Occipital lobe (tissue), 2 donors: ENCODE measurements around the gene FOXN3. TPM values are rescaled to one million over a fixed set of nuclear protein-coding genes. Genes with fewer than 3 reads are reported as not detected.

Experiments
- DNase-seq: peaks from one replicate; lab custom pipeline; 2025; lab: John Stamatoyannopoulos, UW
- total RNA-seq: library from RNA; depleted of rRNA; stranded (reverse); fragments of >200 nt; gene quantifications from one replicate; pipeline ENCODE4 v1.2.3, GENCODE V29; 2014

Gene FOXN3
- total RNA-seq, 1 donor from 2014 or later, result 36.8 TPM

DNA sequence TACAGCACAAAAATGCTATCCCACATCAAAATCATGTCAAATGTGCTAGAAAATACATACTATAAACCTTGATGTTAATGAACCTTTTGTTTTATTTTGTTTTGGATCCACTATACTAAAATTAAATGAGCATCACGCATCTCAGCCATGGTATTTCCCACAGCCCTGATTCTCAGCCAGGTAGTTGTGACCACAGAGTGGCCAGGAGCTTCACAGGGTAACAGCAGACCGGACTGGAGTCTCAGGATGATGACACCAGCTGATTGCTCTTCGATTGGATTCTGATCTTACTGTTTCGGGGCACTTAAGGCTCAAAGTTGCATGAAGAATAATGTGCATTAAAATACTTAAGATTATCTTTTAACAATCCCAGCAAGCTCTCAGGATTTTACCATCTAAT is 134.8 kb downstream of the FOXN3 start:
- no peak for DNase-seq

DNA sequence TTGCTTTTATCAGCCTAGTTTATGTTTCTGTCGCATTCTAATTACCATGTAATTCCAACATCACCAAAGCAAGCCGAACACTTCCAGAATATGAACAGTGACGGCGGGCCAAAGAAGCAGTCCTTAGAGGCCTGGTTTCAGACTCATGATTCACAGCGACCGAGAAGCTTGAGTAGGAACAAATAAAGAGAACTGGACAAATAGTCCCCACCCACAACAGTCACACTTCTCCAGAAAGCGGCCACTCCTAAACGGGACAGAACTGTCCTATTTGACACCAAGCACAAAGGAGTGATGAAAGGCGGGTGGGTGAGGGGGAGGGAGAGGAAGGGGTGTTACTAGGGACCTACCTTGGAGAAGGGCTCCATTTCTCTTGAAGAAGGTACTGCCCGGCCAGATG is 136.4 kb downstream of the FOXN3 start:
- DNase-seq, result no peak

DNA sequence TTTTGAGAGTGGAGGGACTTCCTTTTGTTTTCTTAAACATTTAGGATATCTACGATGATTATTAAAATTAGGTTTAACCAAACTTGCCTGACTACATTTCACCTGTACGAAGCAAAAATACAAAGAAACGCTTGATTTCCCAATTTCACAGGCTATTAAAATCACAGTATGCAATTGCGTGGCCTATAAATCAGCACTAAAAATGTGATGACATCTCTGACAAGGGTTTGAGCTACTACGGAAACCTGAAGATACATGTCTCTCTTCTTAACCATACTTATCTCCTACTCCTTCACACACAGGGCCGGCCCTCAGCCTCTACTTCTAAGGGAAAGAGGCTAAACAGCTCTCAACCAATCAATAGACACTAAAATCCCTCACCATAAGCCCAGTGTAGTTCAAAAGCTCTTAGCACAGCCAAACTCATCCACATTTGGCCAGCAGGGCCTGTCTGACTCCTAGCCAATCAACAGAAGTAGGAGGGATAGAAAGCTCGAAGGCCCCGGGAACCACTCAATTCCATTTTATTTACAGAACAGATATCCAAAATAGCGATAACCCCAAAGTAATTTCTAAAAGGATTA is 137.3 kb downstream of the FOXN3 start:
- DNase-seq, result no peak

DNA sequence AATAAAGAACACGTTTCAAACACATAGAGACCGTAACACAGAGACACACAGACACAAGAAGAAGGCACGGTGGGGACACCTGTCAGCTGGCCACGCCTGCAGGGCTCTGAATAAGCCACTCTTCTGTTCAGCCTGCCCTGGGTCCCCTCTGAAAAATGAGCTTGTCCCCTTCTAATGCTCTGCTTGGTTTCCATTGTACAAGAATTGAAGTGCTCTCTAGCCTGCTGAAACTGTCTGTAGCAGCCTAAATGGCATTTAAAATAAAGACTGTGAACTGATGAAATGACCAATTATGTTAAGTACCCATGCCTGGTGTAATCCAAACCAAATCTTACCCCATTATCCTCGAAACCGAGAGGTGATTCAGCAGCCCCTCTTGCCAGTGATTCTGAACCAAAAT is 139.8 kb downstream of the FOXN3 start:
- no peak for DNase-seq

- DNase-seq, result no peak
Observed at GRCh38 chr14:89276424-89276975, 140.5 kb downstream of the FOXN3 start.

GRCh38 chr14:89270439-89271227 is 146.4 kb downstream of the FOXN3 start:
- DNase-seq, result no peak

DNA sequence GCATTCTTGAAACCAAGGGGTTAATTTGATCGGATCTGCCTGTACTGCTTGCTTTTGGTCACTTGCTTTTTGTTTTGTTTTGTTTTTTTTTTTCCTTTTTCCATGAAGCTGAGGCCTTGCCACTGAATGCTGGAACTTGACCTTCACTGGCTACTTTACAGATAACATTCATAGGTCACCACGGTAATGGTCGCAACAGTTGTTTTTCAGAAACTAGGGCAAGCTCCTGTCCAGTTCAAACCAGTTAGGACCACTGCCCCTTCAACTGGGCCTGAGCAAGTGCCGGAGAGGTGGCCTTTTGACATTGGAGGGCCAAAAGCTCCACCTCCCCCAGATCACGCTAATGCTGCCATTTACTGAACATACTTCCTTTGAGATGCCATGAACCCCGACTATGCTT is 147.6 kb downstream of the FOXN3 start:
- no peak for DNase-seq

DNA sequence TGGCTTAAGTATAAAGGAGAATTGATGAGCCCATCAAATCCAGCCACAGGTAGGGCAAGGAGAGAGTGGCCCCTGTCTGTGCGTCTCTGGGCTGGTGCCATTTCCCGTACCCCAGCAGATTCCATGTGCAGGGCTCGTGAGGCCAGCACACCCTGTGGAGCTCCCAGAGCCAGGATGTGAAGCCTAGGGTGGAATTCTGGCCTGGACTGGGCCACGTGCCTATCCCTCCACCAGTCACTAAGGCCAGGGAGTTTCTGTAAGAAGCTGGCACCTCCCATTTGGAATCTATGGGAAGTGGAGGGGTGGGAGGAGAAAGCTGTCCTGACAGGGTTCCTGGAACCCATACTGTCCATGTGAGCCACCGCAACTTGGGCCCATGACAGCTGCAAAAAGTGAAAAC is 148.5 kb downstream of the FOXN3 start:
- DNase-seq, result no peak

DNA sequence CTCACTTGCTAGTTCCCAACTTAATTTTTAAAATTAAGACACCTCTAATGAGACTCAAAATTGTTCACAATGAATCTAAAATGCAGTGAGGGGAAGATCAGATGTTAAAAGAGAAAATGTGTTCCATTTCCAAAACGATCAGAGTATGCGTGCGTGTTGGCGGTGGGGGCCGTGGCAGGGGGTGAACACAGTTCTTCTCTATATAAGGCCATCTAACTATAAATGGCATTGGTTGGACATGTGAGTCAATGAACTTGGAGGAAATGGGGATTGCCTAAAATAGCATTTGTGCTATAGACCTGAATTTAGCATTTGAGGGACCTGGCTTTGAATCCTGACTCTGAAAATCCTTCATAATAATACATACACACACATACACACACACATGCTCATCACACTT is 149.4 kb downstream of the FOXN3 start:
- no peak for DNase-seq

- no peak for DNase-seq
Observed at GRCh38 chr14:89267163-89267562, 149.9 kb downstream of the FOXN3 start.

GRCh38 chr14:89266754-89267153 is 150.3 kb downstream of the FOXN3 start:
- no peak for DNase-seq

DNA sequence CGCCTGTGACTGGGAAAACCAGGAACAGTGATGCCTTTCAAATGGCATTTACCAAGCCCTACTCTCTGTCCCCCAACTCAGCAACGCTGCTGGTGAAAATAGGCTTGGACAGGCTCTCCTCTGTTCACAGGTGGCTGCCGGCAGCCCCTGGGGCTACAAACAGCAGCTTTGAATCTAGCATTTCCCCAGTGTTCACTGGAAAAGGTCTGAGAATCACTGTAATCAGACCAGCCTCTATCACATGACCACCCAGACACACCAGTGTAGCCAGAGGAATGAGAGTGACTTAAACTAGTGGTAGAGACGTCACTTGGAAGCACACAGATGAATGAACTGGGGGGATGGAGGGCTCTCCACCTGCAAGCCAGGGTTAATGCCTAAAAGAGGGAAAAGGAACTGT is 151.8 kb downstream of the FOXN3 start:
- no peak for DNase-seq

DNA sequence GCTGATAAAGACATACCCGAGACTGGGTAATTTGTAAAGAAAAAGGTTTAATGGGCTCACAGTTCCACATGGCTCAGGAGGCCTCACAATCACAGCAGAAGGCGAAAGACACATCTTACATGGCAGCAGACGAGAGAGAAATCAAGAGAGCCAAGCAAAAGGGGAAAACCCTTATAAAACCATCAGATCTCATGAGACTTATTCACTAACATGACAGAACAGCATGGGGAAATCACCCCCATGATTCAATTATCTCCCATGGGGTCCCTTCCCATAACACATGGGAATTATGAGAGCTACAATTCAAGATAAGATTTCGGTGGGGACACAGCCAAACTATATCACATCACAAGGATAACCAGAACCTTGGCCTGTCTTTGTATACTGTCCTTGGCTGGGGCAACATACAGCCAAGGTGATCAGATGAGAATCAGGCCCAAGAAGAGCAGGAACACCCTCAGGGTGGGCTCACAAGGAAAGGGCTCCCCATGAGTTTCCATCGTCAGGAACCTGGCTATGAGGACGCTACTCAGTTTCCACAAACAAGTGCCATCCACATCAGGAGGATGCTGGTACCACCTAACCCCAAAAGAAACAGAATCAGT is 152.7 kb downstream of the FOXN3 start:
- DNase-seq, result no peak

DNA sequence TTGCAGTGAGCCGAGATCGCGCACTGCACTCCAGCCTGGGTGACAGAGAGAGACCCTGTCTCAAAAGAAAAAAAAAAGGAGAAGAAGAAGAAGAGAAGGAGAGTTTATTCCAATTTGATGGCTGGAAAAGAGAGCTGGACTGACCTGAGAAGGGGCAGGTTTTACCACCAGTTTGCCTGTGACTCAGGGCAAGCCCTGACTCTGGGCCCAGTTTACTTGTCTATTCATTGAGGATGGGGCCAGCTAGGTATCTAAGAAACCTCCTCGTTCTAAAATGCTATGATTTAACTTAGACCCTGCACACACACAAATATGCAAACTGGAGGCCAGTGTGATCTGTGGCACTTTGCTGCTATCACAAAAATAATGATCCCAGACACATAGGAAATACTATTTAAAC is 155.0 kb downstream of the FOXN3 start:
- DNase-seq, result no peak

DNA sequence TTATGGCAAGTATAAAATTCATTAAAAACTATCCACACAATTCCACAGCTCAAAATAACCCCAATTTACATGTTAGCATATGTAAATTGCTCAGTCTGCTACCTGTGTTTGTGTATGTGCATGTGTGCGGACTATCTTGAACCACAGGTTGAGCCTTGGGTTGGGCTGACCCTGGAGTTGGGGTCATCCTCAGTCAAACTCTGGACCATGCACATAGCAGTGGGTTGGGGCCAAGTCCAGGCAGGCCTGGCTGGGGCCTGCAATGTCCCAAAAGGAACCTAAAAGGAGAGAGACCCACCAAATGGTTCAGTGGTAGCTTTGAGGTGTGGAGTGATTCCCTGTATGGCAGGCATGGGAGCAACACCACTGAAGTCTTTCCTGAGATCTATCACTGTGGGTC is 156.1 kb downstream of the FOXN3 start:
- no peak for DNase-seq

DNA sequence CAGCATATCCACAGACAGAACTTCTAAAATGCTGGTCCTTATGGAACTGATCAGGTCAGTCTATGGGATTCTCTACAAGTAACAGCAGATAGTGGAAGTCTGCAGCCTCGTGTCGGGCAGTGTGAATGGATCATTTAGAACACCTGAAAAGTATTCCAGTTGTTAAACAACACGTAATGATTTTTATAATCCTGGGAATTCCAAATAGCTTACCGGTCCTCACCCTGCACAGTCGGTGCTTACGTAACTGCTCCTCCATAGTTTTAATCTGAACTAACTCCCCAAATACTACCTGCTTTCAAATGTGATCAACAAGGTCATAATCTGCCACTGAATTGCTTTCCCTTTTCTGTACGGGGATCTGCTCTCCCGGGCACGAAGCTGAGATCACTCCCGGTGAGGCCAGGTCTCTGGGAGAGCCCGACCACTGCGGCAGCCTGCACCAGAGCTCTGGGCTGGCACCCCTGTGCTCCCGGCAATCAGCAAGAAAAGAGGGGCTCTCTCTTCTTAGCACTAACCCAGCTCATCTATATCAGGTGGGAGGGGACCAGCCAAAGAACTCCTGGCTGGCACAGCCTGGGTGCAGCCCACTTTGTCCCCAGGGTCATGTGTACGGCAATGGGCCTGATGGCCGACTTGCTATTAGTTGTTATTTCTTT is 157.0 kb downstream of the FOXN3 start:
- DNase-seq, result no peak

GRCh38 chr14:89258728-89259273 is 158.2 kb downstream of the FOXN3 start:
- no peak for DNase-seq

- no peak for DNase-seq
Observed at GRCh38 chr14:89256951-89257350, 160.1 kb downstream of the FOXN3 start.

DNA sequence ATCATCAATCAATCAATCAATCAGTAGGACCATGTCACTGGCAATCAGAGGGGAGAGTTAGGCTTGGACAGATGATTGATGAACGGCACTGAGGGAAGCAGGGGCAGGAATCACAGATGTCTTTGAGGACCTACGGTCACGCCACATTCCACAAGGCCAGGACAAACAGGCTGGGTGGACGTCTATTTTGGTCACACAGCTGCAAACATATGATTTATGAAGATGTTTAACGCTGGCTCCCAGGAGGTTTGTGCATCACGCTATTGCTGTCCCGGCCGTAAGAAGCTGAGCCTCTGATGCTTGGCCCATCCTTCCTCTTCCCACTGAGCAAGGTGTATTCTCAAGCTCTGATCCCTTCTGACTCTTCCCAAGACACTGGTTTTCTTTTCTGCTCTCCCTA is 160.8 kb downstream of the FOXN3 start:
- DNase-seq, result no peak

DNA sequence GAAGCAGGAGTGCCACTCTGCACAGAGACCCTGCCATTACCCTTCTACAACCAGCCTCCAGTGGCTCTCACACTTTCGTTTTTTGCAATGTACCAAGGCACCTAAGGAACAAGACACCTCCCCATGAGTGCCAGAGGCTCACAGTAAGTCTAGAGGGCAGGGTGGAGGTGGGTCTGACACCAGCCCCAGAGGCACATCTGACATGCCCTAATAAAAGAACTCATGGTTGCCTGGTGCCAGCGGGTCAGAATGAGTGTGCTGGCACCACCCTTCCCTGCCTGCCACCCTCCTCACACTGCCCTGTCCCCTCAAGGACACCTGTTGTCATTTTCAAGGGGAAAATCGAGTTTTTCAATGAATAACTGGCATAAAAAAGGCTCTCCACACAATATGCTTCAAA is 161.2 kb downstream of the FOXN3 start:
- DNase-seq, result no peak

DNA sequence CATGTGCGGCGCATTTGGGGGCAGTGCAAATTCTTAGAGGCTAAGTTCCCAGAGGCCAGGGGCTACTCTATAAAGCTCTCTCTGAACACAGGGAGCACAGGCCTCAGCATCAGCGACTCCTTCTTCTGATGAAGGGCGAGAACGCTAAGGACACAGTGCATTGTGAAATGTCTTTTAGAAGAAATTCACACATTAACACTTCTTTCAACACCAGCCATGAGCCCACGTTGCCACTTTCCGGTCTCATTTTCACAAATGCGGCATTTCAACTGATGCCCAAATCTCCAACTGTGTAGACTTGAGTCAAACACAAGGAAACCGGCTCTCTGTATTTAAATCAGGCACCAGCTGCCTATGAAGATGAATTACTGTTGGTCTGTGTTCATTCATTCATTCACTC is 162.0 kb downstream of the FOXN3 start:
- DNase-seq, result no peak
